ENCODE data around the gene S100A10. TPM values are rescaled to one million over a fixed set of nuclear protein-coding genes. Genes with fewer than 3 reads are reported as not detected.

S100A10 gene
- total RNA-seq, 1 donor from 2014 or later = 438 TPM

GRCh38 chr1:151944857-151945575 lies 48.6 kb downstream of the S100A10 start:
- DNase-seq (ENCODE audit: low spot score, unreplicated experiment) = no peak
- no peak overlapping the region for H3K4me3 Mint-ChIP-seq (ENCODE audit: low read depth)
- TF ChIP-seq, protein P1, sequence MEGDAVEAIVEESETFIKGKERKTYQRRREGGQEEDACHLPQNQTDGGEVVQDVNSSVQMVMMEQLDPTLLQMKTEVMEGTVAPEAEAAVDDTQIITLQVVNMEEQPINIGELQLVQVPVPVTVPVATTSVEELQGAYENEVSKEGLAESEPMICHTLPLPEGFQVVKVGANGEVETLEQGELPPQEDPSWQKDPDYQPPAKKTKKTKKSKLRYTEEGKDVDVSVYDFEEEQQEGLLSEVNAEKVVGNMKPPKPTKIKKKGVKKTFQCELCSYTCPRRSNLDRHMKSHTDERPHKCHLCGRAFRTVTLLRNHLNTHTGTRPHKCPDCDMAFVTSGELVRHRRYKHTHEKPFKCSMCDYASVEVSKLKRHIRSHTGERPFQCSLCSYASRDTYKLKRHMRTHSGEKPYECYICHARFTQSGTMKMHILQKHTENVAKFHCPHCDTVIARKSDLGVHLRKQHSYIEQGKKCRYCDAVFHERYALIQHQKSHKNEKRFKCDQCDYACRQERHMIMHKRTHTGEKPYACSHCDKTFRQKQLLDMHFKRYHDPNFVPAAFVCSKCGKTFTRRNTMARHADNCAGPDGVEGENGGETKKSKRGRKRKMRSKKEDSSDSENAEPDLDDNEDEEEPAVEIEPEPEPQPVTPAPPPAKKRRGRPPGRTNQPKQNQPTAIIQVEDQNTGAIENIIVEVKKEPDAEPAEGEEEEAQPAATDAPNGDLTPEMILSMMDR (IDR thresholded peaks at IDR 0.05; ENCODE audit: unreplicated experiment) = no peak
- H3K9me3 Mint-ChIP-seq (ENCODE audit: low read depth) = no peaks in the 10 kb centered on the region
- no peaks in the 10 kb centered on the region for H3K36me3 Mint-ChIP-seq (ENCODE audit: insufficient read depth)
- no peak overlapping the region for H3K27ac Mint-ChIP-seq
- H3K27me3 Mint-ChIP-seq = no peaks in the 10 kb centered on the region
- H3K4me1 Mint-ChIP-seq (ENCODE audit: low read depth) = peaks cover 37% of the 10 kb centered on the region

- peak overlapping the region; percentile 30 for H3K27ac Mint-ChIP-seq
- no peaks in the 10 kb centered on the region for H3K9me3 Mint-ChIP-seq (ENCODE audit: low read depth)
- DNase-seq (ENCODE audit: low spot score, unreplicated experiment) = no peak
- H3K36me3 Mint-ChIP-seq (ENCODE audit: insufficient read depth) = no peaks in the 10 kb centered on the region
- TF ChIP-seq, protein P1 (IDR thresholded peaks at IDR 0.05; ENCODE audit: unreplicated experiment) = no peak
- H3K27me3 Mint-ChIP-seq = no peaks in the 10 kb centered on the region
- H3K4me3 Mint-ChIP-seq (ENCODE audit: low read depth) = no peak overlapping the region
- H3K4me1 Mint-ChIP-seq (ENCODE audit: low read depth) = peaks cover 39% of the 10 kb centered on the region
Measured at GRCh38 chr1:151944126-151944856, 49.4 kb downstream of the S100A10 start.

DNA sequence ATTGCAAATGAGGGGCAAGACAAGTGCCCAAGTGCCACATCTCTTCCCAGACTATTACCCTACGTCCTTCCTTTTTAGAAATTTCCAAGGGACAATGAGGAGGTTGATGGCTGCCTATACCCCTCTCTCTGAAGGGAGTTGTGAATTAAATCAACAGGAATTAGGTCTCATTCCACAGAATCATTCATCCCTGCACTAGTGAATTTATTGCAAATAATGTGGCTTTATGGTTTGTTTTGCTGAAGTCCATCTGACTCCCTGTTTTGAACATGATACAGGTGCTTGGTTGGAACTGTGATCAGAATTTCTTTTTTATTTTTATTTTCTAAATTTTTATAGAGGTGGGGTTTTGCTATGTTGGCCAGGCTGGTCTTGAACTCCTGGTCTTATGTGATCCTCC lies 50.1 kb downstream of the S100A10 start:
- Mint-ChIP-seq H3K36me3 (ENCODE audit: insufficient read depth) (no peaks in the 10 kb centered on the region), H3K27ac (no peak overlapping the region), H3K9me3 (ENCODE audit: low read depth) (no peaks in the 10 kb centered on the region), H3K4me1 (ENCODE audit: low read depth) (peaks cover 41% of the 10 kb centered on the region), H3K27me3 (no peaks in the 10 kb centered on the region), H3K4me3 (ENCODE audit: low read depth) (no peak overlapping the region)
- TF ChIP-seq, protein P1 (IDR thresholded peaks at IDR 0.05; ENCODE audit: unreplicated experiment) = no peak
- DNase-seq (ENCODE audit: low spot score, unreplicated experiment) = no peak

DNA sequence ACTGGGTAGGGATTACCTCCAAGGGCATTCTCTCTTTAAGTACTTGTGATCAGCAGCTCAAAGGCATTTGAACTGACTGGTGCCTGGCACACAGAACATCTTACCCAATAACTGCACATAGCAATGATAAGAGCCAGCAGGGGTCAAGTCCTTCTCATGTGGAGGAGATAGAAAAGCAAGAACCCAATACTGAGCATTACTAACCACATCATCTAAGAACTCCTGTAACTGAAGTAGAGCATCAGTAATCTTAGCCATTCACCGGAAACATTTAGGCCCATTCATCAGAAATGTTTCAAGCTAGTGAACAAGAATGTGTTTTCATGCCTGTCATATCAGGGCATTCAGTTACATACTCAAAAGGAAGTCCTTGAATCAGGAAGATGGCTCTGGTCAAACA lies 50.8 kb downstream of the S100A10 start:
- Mint-ChIP-seq H3K9me3 (ENCODE audit: low read depth) (no peaks in the 10 kb centered on the region), H3K36me3 (ENCODE audit: insufficient read depth) (no peaks in the 10 kb centered on the region), H3K4me1 (ENCODE audit: low read depth) (peaks cover 41% of the 10 kb centered on the region), H3K27ac (no peak overlapping the region), H3K27me3 (no peaks in the 10 kb centered on the region), H3K4me3 (ENCODE audit: low read depth) (no peak overlapping the region)
- TF ChIP-seq, protein P1 (IDR thresholded peaks at IDR 0.05; ENCODE audit: unreplicated experiment) = no peak
- DNase-seq (ENCODE audit: low spot score, unreplicated experiment) = no peak

- no peak for DNase-seq (ENCODE audit: low spot score, unreplicated experiment)
- Mint-ChIP-seq H3K27ac (peak overlapping the region; percentile 87), H3K4me1 (ENCODE audit: low read depth) (peaks cover 42% of the 10 kb centered on the region), H3K4me3 (ENCODE audit: low read depth) (no peak overlapping the region), H3K36me3 (ENCODE audit: insufficient read depth) (no peaks in the 10 kb centered on the region), H3K27me3 (no peaks in the 10 kb centered on the region), H3K9me3 (ENCODE audit: low read depth) (no peaks in the 10 kb centered on the region)
- TF ChIP-seq, protein P1 (IDR thresholded peaks at IDR 0.05; ENCODE audit: unreplicated experiment) = no peak
Measured at GRCh38 chr1:151940541-151940940, 53.1 kb downstream of the S100A10 start.
